Measurements from ENCODE around the gene PLSCR2.

PLSCR2 gene

DNA sequence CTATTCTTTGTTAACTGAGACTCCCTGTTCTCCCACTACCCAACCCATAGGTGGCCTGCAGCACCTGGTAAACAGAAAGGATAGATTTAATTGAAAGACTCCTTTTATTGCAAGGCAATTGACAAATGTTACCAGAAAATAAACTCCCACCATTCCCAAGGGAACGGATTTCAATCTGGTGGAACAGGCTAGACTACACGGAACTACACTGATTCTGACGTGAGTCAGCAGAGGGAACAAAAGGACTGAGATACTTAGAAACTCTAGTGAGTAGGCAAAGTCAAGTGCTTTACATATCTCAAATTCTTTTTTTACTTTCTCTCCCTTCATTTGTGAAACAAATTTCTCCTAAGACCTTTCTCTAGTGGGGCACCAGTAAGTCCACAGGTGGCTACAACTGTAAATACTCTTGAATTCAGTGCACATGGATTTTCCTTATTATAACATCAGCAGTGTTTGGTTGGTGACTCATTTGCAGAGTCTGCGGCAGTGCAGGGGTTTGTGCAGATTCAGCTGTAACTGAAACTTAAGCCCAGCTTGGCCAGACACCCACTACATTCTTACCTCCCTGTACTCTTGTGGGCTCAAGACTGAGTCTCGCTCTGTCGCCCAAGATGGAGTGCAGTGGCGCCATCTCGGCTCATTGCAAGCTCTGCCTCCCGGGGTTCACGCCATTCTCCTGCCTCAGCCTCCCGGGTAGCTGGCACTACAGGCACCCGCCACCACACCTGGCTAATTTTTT, 34.3 kb upstream of the PLSCR2 start:
- H3K4me3 ChIP-seq (ENCODE audit: low read depth, low read length) = no peak overlapping the region
- TF ChIP-seq ZNF175 (tag by site-specific recombination; IDR thresholded peaks at IDR 0.05) (no peak), ZNF37A (tag by site-specific recombination; IDR thresholded peaks at IDR 0.05) (no peak), ZNF621 (tag by site-specific recombination; IDR thresholded peaks at IDR 0.05) (no peak), GLIS1 (tag by site-specific recombination; IDR thresholded peaks at IDR 0.05) (no peak), ZNF169 (tag by site-specific recombination; IDR thresholded peaks at IDR 0.05) (no peak), ZNF571 (tag by site-specific recombination; IDR thresholded peaks at IDR 0.05) (no peak), KLF10 (tag by site-specific recombination; IDR thresholded peaks at IDR 0.05) (no peak), ZNF114 (tag by site-specific recombination; IDR thresholded peaks at IDR 0.05) (no peak), ZNF174 (tag by site-specific recombination; IDR thresholded peaks at IDR 0.05) (no peak), KLF7 (tag by site-specific recombination; IDR thresholded peaks at IDR 0.05; ENCODE audit: borderline replicate concordance) (no peak), ZNF544 (tag by site-specific recombination; IDR thresholded peaks at IDR 0.05) (no peak)
- TF ChIP-seq, protein P1, sequence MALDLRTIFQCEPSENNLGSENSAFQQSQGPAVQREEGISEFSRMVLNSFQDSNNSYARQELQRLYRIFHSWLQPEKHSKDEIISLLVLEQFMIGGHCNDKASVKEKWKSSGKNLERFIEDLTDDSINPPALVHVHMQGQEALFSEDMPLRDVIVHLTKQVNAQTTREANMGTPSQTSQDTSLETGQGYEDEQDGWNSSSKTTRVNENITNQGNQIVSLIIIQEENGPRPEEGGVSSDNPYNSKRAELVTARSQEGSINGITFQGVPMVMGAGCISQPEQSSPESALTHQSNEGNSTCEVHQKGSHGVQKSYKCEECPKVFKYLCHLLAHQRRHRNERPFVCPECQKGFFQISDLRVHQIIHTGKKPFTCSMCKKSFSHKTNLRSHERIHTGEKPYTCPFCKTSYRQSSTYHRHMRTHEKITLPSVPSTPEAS (tag by site-specific recombination; IDR thresholded peaks at IDR 0.05) = no peak
- TF ChIP-seq, protein P2, sequence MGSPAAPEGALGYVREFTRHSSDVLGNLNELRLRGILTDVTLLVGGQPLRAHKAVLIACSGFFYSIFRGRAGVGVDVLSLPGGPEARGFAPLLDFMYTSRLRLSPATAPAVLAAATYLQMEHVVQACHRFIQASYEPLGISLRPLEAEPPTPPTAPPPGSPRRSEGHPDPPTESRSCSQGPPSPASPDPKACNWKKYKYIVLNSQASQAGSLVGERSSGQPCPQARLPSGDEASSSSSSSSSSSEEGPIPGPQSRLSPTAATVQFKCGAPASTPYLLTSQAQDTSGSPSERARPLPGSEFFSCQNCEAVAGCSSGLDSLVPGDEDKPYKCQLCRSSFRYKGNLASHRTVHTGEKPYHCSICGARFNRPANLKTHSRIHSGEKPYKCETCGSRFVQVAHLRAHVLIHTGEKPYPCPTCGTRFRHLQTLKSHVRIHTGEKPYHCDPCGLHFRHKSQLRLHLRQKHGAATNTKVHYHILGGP (tag by site-specific recombination; IDR thresholded peaks at IDR 0.05) = no peak
- TF ChIP-seq, protein P3, sequence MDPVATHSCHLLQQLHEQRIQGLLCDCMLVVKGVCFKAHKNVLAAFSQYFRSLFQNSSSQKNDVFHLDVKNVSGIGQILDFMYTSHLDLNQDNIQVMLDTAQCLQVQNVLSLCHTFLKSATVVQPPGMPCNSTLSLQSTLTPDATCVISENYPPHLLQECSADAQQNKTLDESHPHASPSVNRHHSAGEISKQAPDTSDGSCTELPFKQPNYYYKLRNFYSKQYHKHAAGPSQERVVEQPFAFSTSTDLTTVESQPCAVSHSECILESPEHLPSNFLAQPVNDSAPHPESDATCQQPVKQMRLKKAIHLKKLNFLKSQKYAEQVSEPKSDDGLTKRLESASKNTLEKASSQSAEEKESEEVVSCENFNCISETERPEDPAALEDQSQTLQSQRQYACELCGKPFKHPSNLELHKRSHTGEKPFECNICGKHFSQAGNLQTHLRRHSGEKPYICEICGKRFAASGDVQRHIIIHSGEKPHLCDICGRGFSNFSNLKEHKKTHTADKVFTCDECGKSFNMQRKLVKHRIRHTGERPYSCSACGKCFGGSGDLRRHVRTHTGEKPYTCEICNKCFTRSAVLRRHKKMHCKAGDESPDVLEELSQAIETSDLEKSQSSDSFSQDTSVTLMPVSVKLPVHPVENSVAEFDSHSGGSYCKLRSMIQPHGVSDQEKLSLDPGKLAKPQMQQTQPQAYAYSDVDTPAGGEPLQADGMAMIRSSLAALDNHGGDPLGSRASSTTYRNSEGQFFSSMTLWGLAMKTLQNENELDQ (tag by site-specific recombination; IDR thresholded peaks at IDR 0.05; ENCODE audit: low read depth) = no peak
- TF ChIP-seq, protein P4, sequence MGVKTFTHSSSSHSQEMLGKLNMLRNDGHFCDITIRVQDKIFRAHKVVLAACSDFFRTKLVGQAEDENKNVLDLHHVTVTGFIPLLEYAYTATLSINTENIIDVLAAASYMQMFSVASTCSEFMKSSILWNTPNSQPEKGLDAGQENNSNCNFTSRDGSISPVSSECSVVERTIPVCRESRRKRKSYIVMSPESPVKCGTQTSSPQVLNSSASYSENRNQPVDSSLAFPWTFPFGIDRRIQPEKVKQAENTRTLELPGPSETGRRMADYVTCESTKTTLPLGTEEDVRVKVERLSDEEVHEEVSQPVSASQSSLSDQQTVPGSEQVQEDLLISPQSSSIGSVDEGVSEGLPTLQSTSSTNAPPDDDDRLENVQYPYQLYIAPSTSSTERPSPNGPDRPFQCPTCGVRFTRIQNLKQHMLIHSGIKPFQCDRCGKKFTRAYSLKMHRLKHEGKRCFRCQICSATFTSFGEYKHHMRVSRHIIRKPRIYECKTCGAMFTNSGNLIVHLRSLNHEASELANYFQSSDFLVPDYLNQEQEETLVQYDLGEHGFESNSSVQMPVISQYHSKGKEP (tag by site-specific recombination; IDR thresholded peaks at IDR 0.05) = no peak
- POLR2A ChIA-PET = no interaction called here
- CTCF ChIA-PET = interaction anchor here (0.6 kb wide), 1 partner anchor 74 kb away, joined by 5 read pairs; no protein-coding TSS in a partner anchor
- H3K36me3 ChIP-seq (ENCODE audit: control insufficient read depth in 2 of 2, insufficient read depth in 1 of 2, low read length in 2 of 2) = no peaks in the 10 kb centered on the region
- no peaks in the 10 kb centered on the region for H3K4me1 ChIP-seq (ENCODE audit: control insufficient read depth, insufficient read depth, low read length)
- H3K9me3 ChIP-seq (ENCODE audit: control insufficient read depth, insufficient read depth, low read depth, low read length) = no peaks in the 10 kb centered on the region
- H3K27ac ChIP-seq (ENCODE audit: extremely low read depth, low read depth, low read length) = no peak overlapping the region

DNA sequence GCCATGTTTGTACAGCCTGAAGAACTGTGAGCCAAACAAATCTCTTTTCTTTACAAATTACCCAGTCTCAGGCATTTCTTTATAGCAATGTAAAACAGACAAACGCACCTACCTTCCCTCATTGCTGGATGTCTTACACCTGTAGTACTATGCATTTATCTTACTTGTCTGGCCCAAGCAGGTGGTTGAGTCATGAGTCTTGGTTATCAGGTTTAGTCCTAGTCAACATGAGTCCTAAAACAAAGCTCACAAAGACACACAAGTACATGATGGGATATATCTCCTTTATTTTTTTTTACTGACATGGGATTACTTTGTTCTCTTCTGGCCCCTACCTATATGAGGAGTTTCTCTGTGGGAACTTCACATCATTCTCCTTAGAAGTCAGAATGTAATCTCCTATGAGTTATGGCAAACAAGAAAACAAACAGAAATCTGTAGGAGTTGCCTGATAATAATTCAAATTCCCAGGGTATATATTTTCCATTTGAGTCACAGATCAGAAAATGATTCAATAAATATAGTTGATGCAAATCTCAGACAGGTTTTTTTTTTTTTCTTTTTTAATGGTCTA, 33.6 kb upstream of the PLSCR2 start:
- Histone ChIP-seq H3K9me3 (ENCODE audit: control insufficient read depth, insufficient read depth, low read depth, low read length) (no peaks in the 10 kb centered on the region), H3K4me1 (ENCODE audit: control insufficient read depth, insufficient read depth, low read length) (no peaks in the 10 kb centered on the region), H3K27ac (ENCODE audit: extremely low read depth, low read depth, low read length) (no peak overlapping the region), H3K36me3 (ENCODE audit: control insufficient read depth in 2 of 2, insufficient read depth in 1 of 2, low read length in 2 of 2) (no peaks in the 10 kb centered on the region), H3K4me3 (ENCODE audit: low read depth, low read length) (no peak overlapping the region)
- POLR2A ChIA-PET = no interaction called here
- CTCF ChIA-PET = interaction anchor here (0.6 kb wide), 1 partner anchor 74 kb away, joined by 5 read pairs; no protein-coding TSS in a partner anchor
- TF ChIP-seq ZBTB8A (tag by site-specific recombination; IDR thresholded peaks at IDR 0.05) (no peak), ZFP69B (tag by site-specific recombination; IDR thresholded peaks at IDR 0.05) (no peak), GLIS2 (tag by site-specific recombination; IDR thresholded peaks at IDR 0.05) (no peak), ZNF366 (tag by site-specific recombination; conservative IDR thresholded peaks at IDR 0.05) (no peak), ZNF155 (tag by site-specific recombination; IDR thresholded peaks at IDR 0.05) (no peak), ZNF610 (tag by site-specific recombination; IDR thresholded peaks at IDR 0.05; ENCODE audit: borderline replicate concordance) (no peak), ZNF548 (tag by site-specific recombination; IDR thresholded peaks at IDR 0.05) (no peak), ZNF214 (tag by site-specific recombination; IDR thresholded peaks at IDR 0.05; ENCODE audit: borderline replicate concordance) (no peak), RBAK (tag by site-specific recombination; IDR thresholded peaks at IDR 0.05) (no peak)
- TF ChIP-seq, protein P5, sequence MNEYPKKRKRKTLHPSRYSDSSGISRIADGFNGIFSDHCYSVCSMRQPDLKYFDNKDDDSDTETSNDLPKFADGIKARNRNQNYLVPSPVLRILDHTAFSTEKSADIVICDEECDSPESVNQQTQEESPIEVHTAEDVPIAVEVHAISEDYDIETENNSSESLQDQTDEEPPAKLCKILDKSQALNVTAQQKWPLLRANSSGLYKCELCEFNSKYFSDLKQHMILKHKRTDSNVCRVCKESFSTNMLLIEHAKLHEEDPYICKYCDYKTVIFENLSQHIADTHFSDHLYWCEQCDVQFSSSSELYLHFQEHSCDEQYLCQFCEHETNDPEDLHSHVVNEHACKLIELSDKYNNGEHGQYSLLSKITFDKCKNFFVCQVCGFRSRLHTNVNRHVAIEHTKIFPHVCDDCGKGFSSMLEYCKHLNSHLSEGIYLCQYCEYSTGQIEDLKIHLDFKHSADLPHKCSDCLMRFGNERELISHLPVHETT (tag by site-specific recombination; IDR thresholded peaks at IDR 0.05) = no peak
- TF ChIP-seq, protein P6, sequence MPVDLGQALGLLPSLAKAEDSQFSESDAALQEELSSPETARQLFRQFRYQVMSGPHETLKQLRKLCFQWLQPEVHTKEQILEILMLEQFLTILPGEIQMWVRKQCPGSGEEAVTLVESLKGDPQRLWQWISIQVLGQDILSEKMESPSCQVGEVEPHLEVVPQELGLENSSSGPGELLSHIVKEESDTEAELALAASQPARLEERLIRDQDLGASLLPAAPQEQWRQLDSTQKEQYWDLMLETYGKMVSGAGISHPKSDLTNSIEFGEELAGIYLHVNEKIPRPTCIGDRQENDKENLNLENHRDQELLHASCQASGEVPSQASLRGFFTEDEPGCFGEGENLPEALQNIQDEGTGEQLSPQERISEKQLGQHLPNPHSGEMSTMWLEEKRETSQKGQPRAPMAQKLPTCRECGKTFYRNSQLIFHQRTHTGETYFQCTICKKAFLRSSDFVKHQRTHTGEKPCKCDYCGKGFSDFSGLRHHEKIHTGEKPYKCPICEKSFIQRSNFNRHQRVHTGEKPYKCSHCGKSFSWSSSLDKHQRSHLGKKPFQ (tag by site-specific recombination; IDR thresholded peaks at IDR 0.05) = no peak
